Activated CD8-positive, alpha-beta memory T cell treated with anti-CD3 and anti-CD28 coated beads for 1 hour (primary cell): ENCODE data around the gene PRKCD.

ENCODE experiments used
- DNase-seq, 2 donors: peaks; one replicate each; pipeline ENCODE4 v3.0.0-alpha.2; 2020; ENCODE audit warnings: low read depth in 1 of 2; ENCODE audit errors: extremely low read depth in 1 of 2

Gene PRKCD

DNA sequence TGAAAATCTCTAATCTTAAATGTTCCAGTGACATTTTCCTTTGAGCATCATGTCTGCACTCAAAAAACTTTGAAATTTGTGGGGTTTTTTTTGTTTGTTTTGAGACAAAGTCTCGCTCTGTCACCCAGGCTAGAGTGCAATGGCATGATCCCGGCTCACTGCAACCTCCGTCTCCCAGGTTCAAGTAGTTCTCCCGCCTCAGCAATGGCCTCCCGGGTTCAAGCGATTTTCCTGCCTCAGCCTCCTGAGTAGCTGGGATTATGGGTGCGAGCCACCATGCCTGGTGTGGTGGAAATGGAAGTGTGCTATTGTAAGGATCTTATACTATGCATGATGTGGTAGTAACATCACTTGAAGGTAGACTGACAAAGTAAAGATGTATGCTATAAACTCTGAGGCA lies 52.3 kb downstream of the PRKCD start:
- DNase-seq, result no peak

DNA sequence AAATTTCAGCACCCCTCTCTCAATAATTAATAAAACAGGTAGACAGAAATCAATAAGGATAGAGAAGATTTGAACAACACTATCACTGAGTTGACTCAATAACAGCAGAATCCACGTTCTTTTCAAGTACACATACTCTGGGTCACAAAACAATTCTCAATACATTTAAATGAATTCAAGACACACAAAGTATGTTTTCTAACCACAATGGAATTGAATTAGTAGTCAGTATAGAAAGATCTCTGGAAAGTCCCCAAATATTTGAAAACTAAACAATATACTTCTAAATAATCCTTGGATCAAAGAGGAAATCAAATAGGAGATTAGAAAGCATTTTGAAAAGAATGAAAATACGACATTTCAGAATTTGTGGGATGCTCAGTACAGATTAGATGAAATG lies 54.8 kb downstream of the PRKCD start:
- no peak for DNase-seq

DNA sequence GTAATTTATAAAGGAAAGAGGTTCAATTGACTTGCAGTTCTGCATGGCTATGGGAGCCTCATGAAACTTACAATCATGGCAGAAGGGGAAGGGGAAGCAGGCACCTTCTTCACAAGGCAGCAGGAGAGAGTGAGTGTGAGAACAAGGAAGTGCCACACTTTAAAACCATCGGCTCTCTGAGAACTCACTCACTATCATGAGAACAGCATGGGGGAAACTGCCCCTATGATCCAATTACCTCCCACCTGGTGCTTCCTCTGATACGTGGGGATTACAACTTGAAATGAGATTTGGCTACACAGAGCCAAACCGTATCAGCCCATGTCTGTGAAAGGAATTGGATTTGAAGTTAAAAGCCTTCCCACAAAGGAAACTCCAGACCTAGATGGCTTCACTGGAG lies 55.7 kb downstream of the PRKCD start:
- no peak for DNase-seq

GRCh38 chr3:53217175-53217574 lies 56.2 kb downstream of the PRKCD start:
- DNase-seq, result no peak

DNA sequence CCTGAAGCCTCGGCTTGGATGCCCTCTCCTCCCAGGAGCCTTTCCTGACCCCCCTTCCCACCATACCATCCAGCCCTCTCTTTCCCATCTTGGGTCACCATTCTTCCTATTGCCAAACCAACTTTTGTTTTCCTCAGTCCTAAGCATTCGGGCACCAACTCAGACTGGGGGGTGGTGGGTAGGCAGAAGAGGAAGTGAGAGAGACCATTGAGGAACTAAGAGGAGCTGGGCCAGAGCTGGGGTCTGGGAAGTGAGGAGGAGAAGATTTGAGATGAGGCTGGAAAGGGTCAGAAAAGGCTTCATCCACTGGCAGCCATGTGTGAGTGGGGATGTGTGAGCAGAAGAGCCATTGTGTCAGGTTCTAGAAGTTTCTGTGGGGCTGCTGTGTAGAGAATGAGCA lies 57.1 kb downstream of the PRKCD start:
- no peak for DNase-seq

DNA sequence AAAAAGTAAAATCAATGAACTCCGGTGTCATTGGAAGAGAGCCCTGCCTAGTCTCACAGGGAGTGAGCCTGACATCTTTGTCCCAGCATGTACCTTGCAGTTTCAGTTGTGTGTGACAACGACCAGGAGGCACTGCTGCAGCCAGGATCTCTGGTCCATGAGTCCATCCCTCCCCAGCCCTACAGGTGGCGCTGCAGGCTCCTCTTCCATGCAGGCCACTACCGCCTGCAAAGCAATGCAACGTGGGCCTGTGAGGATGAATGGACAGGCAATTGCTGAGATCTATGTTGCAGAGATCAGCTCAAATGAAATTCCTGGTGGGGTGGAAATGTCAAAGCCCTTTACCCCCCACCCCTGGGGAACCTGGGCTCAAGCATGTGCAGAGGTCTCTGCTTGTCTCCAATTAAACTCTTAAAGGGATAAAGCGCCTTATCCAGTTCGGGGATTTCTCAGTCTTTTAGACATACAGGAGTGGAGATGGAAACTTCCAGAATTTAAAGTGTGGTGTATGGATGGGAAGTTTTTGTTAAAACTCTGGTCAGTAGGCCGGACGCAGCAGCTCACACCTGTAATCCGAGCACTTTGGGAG lies 59.0 kb downstream of the PRKCD start:
- peak; percentile 22 to 64 for DNase-seq

DNA sequence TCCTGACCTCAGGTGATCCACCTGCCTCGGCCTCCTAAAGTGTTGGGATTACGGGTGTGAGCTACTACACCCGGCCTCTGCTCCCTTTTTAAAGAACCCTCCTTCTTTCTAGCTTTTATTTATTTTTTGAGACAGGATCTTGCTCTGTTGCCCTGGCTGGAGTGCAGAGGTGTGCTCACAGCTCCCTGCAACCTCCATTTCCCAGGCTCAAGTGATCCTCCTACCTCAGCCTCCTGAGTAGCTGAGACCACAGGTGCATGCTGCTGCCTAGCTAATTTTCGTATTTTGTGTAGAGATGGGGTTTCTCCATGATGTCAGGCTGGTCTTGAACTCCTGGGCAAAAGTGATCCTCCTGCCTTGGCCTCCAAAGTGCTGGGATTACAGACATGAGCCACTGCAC lies 60.3 kb downstream of the PRKCD start:
- no peak for DNase-seq

DNA sequence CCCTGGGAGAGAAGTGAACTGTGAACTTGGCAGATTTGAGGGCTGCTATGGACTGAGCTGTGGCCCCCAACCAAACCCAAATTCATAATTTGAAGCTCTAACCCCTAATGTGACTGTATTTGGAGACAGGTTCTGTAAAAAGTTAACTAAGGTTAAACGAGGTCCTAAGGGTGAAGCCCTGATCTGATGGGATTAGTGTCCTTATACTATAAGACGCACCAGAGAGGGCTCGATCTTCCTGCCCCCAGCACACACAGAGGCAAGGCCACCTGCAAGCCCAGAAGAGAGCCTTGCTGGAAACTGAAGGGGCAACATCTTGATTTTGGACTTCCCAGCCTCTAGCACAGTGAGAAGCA lies 60.8 kb downstream of the PRKCD start:
- DNase-seq, result no peak

GRCh38 chr3:53222183-53222901 lies 61.3 kb downstream of the PRKCD start:
- no peak for DNase-seq

DNA sequence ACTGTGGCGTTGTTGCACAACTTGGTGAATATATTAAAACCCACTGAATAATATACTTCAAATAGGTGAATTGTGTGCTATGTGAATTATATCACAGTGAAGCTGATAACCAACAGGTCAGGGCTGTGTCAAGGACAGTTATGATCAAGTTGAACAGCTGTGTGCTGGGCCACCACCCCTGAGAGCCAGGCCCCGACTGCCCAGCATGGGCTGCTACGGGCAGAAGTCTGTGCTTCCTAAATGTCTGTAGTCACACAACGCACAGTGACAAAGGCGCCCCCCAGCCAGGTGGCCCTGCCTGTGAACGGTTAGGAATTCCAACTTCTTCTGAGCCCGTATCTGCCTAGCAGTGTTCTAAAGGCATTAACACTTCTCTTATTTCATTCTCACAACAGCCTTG lies 62.0 kb downstream of the PRKCD start:
- DNase-seq, result no peak

DNA sequence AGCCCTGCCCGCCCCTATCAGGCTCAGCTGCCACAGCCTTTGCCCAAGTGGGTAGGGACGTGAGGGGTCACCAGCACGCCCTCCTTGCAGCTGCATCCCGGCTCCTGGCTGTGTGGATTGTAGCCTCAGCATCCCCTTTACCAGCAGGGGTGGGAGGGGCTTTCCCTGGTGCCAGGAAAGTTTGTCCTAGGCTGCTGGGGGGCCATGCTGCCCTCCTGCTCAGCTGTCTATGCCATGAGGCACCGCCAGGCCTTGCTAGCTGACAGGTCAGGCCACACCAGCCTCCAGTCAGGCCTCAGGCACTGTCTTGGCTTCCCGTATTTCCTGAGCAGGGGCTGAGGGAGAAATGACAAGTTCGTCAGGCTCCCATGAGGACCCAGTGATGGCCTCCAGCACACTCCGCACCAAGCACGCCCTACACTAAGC lies 62.5 kb downstream of the PRKCD start:
- no peak for DNase-seq

- no peak for DNase-seq
Observed at GRCh38 chr3:53224026-53224425, 63.0 kb downstream of the PRKCD start.

DNA sequence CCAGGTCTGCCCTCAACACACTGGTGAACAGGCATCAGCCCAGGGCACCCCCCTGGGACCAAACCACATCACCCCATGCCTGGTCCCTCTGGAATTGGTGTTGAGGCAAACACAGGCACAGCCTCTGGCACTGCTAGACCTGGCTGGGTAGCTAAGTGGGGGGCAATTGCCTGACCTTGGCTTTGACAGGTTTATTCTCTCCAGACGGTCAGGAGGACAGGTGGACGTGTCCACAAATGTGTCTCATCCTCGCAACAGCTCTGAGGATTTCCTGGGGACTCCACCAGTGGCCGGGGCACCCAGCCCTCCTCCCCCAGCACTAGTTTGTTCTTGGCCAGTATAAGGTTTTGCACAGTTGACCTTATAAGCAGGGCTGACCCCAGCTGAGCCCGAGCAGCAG lies 63.5 kb downstream of the PRKCD start:
- no peak for DNase-seq

- DNase-seq, result no peak
Observed at GRCh38 chr3:53225181-53225580, 64.2 kb downstream of the PRKCD start.

DNA sequence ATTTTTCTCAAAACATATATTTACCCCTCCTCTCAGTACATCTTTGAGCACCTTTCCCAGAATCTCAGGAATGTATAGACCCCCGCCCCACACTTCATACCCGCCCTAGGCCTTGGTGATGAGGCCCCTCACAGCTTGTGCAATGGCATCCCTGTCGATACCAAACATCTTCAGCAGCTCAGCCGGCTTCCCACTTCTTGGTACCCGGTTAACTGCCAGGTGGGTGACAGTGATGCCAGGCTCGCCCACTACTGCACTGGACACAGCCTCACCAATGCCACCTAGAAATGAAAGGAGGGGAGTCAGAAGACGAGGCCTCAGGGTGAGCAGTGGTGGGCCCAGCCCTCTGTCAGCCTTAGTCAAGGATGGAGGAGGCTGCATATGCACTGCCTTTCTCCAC lies 64.6 kb downstream of the PRKCD start:
- no peak for DNase-seq

DNA sequence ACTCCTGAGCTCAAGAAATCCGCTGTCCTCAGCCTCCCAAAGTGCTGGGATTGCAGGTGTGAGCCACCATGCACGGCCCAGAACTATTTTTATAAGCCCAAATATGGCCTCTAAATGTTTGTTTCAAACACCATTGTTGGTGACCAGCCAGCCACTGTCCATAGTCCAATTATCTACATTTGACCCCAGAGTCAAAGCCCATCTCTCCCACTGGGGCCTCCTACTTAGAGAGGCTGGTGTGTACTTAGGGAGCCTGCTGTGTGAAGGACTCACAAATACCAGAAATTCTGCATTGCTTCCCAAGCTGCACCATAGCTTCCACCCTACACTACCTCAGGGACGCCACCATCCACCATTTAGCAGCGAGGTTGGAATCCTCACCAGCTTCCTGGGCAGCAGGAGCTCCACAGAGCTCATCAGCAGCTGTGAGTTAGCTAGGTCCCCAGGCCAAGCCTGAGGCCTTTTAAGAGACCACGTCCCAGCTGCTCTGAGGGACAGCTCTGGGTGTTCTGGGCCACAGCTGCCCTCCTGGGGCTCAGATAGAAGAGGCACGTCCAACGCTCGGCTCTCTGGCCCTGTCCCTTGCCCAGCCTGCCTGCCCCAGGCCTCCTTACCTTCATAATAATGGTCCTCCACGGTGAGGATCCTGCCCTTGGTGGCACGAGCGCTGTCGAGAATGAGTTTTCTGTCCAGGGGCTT lies 65.3 kb downstream of the PRKCD start:
- DNase-seq, result no peak

GRCh38 chr3:53226841-53227407 lies 65.9 kb downstream of the PRKCD start:
- DNase-seq, result no peak

GRCh38 chr3:53227993-53228885 lies 67.2 kb downstream of the PRKCD start:
- no peak for DNase-seq

DNA sequence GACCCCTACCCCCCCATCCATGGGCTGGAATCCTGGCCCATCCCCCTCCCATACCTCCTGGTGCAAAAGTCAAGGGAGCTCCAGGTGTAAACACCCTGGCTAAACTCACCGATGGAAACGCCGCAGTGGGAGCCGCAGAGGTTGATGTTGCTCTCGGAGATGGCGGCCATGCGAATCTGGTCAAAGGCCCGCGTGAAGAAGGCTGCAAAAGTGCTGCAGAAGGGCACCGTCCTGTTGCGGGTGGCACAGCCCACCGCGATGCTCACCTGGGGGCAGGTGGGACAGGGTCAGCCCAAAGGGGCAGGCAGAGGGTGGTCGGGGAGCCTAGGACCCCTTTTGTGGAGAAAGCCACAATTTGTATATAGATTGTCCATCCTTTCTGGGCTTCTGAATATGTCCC lies 68.2 kb downstream of the PRKCD start:
- no peak for DNase-seq

- DNase-seq, result no peak
Observed at GRCh38 chr3:53229606-53230005, 68.6 kb downstream of the PRKCD start.

GRCh38 chr3:53230041-53230621 lies 69.1 kb downstream of the PRKCD start:
- no peak for DNase-seq
